GDM1 (cell line): Measurements from ENCODE around the gene NFATC3.
A peak's percentile ranks its signal among the peaks of the same experiment; 100 is the strongest.

ENCODE experiments used
- DNase-seq: peaks from one replicate; lab custom pipeline; 2025; lab: John Stamatoyannopoulos, UW

Gene NFATC3

GRCh38 chr16:68073902-68074760, 11.0 kb upstream of the NFATC3 start:
- DNase-seq = no peak

- DNase-seq = peak; percentile 81
Observed at GRCh38 chr16:68074850-68075555, 10.2 kb upstream of the NFATC3 start.

- DNase-seq = no peak
Observed at GRCh38 chr16:68075980-68076379, 9.2 kb upstream of the NFATC3 start.

- no peak for DNase-seq
Observed at GRCh38 chr16:68076560-68076959, 8.6 kb upstream of the NFATC3 start.

GRCh38 chr16:68077866-68078700, 7.1 kb upstream of the NFATC3 start:
- no peak for DNase-seq

- no peak for DNase-seq
Observed at GRCh38 chr16:68078701-68079375, 6.3 kb upstream of the NFATC3 start.

GRCh38 chr16:68079376-68079625, 5.9 kb upstream of the NFATC3 start:
- no peak for DNase-seq

- peak; percentile 77 for DNase-seq
Observed at GRCh38 chr16:68079626-68080344, 5.4 kb upstream of the NFATC3 start.

GRCh38 chr16:68081861-68082628, 3.1 kb upstream of the NFATC3 start:
- DNase-seq = no peak

- DNase-seq = no peak
Observed at GRCh38 chr16:68082629-68083238, 2.4 kb upstream of the NFATC3 start.

- DNase-seq = no peak
Observed at GRCh38 chr16:68083239-68083781, 1.9 kb upstream of the NFATC3 start.

GRCh38 chr16:68083861-68084503, 1.2 kb upstream of the NFATC3 start:
- no peak for DNase-seq

- DNase-seq = peak; percentile 77
Observed at GRCh38 chr16:68084504-68085258, 489 bp upstream of the NFATC3 start.

- no peak for DNase-seq
Observed at GRCh38 chr16:68086336-68086841, 1.2 kb downstream of the NFATC3 start.

GRCh38 chr16:68086860-68087268, 1.7 kb downstream of the NFATC3 start:
- no peak for DNase-seq

GRCh38 chr16:68087688-68088087, 2.5 kb downstream of the NFATC3 start:
- no peak for DNase-seq

- DNase-seq = no peak
Observed at GRCh38 chr16:68088130-68088972, 3.2 kb downstream of the NFATC3 start.

- no peak for DNase-seq
Observed at GRCh38 chr16:68089067-68089466, 3.9 kb downstream of the NFATC3 start.
